K562 (cell line): ENCODE data around the gene JUND. TPM values are rescaled to one million over a fixed set of nuclear protein-coding genes. Genes with fewer than 3 reads are reported as not detected.
A peak's percentile ranks its signal among the peaks of the same experiment; 100 is the strongest.

Experiments
- HINFP ChIP-seq: fragments of 450-650 bp; conservative IDR thresholded peaks from 2 replicates; pipeline ENCODE4 v1.6.1; 2016; ENCODE audit warnings: missing genetic modification characterization, low read depth, mild to moderate bottlenecking, control low read depth, missing compliant biosample characterization
- KDM1A ChIP-seq, 2 experiments: fragments of 450-650 bp; IDR thresholded peaks; 2 replicates each; pipeline ENCODE4 v1.6.1; 2016; ENCODE audit warnings: mild to moderate bottlenecking in 2 of 2
- NCOR1 ChIP-seq: fragments of 450-650 bp; IDR thresholded peaks from 2 replicates; pipeline ENCODE4 v1.6.1; 2016; ENCODE audit warnings: mild to moderate bottlenecking, moderate library complexity
- NFATC3 ChIP-seq: fragments of 450-650 bp; IDR thresholded peaks from 2 replicates; pipeline ENCODE4 v1.6.1; 2017; ENCODE audit warnings: mild to moderate bottlenecking
- polyA plus RNA-seq, 8 experiments: library from polyadenylated mRNA; depleted of rRNA in 4 of 8; stranded (reverse) in 5 of 8; unstranded in 3 of 8; fragments of >200 nt; fragmentation: Nextera tagmentation in 2 of 8; fragmentation: Illumina TruSeq in 1 of 8; extraction: Ambion mirVana in 2 of 8; extraction: Trizol in 1 of 8; gene quantifications; 2 replicates each; pipeline versions ENCODE4 v1.2.1 to v1.2.3, GENCODE V29; 2011 to 2014; ENCODE audit warnings: inconsistent platforms in 1 of 8, missing spikeins in 1 of 8
- total RNA-seq, 7 experiments: library from RNA; depleted of rRNA in 6 of 7; stranded (reverse); fragments of >200 nt in 6 of 7; fragmentation: Illumina TruSeq in 2 of 7; extraction: Trizol in 2 of 7; gene quantifications; 2 replicates each; pipeline versions ENCODE4 v1.2.1 to v1.2.3, GENCODE V29; 2011 to 2021; ENCODE audit warnings: low replicate concordance in 1 of 7
- TF ChIP-seq, protein P1 (sequence below), 2 experiments: fragments of 450-650 bp; IDR thresholded peaks; 2 replicates each; pipeline ENCODE4 v1.6.1; 2016; ENCODE audit warnings: mild to moderate bottlenecking in 2 of 2, borderline replicate concordance in 1 of 2, low read depth in 1 of 2, moderate library complexity in 1 of 2
- TF ChIP-seq, protein P2 (sequence below): fragments of 450-650 bp; IDR thresholded peaks from 2 replicates; pipeline ENCODE4 v1.6.1; 2016; ENCODE audit warnings: low read depth

Gene JUND
- total and polyA plus RNA-seq, 9 of the 15 experiments (the other 6 are each of a cell fraction or from before 2014, with no cell fraction given): 6.4 to 286 (median 42.3) TPM

- TF ChIP-seq, protein P1, sequence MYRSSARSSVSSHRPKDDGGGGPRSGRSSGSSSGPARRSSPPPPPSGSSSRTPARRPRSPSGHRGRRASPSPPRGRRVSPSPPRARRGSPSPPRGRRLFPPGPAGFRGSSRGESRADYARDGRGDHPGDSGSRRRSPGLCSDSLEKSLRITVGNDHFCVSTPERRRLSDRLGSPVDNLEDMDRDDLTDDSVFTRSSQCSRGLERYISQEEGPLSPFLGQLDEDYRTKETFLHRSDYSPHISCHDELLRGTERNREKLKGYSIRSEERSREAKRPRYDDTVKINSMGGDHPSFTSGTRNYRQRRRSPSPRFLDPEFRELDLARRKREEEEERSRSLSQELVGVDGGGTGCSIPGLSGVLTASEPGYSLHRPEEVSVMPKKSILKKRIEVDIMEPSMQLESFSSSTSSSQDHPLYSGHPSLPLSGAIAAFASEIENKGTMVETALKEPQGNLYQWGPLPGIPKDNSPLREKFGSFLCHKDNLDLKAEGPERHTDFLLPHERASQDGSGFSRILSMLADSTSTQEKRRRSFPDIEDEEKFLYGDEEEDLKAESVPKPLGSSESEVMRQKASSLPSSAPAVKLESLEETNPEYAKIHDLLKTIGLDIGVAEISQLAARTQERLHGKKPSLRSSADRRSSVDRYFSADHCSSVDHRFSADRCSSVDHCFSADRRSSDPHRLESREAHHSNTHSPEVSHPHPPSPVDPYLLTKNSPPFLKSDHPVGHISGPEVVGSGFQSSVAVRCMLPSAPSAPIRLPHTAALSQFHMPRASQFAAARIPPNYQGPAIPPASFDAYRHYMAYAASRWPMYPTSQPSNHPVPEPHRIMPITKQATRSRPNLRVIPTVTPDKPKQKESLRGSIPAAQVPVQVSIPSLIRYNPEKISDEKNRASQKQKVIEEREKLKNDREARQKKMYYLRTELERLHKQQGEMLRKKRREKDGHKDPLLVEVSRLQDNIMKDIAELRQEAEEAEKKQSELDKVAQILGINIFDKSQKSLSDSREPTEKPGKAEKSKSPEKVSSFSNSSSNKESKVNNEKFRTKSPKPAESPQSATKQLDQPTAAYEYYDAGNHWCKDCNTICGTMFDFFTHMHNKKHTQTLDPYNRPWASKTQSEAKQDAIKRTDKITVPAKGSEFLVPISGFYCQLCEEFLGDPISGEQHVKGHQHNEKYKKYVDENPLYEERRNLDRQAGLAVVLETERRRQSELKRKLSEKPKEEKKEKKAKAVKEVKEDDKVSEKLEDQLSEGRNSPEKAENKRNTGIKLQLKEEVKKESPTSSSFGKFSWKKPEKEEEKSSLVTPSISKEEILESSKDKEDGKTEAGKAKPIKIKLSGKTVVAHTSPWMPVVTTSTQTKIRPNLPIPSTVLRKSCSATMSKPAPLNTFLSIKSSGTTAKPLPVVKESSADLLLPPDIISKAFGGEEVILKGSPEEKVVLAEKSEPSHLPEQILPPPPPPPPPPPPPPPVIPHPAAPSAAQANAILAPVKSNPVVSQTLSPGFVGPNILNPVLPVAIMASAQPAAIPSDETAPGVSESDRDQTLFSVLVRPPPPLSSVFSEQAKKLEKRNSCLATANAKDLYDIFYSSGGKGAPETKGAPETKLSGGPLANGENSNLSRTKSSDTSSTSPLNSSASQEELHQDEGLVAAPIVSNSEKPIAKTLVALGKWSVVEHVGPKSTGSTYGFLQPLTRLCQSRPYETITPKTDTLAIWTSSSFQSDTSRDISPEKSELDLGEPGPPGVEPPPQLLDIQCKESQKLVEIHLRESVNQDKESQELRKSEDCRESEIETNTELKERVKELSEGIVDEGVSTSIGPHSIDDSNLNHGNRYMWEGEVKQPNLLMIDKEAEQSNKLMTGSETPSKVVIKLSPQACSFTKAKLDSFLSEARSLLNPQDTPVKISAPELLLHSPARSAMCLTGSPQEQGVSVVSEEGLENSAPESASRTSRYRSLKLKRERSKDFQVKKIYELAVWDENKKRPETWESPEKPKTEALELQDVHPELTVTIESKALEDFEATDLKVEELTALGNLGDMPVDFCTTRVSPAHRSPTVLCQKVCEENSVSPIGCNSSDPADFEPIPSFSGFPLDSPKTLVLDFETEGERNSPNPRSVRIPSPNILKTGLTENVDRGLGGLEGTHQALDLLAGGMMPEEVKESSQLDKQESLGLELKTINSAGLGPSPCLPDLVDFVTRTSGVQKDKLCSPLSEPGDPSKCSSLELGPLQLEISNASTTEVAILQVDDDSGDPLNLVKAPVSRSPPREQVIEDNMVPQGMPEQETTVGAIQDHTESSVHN (IDR thresholded peaks at IDR 0.05; ENCODE audit: borderline replicate concordance in 1 of 2, low read depth in 1 of 2): no peak
- peak; percentile 92 to 94 for TF ChIP-seq KDM1A (IDR thresholded peaks at IDR 0.05)
- TF ChIP-seq NCOR1: peak; percentile 61
- 0 out of 2 replicates have a peak, but pooled peaks have one; percentile 45 for TF ChIP-seq NFATC3
- no peak for TF ChIP-seq HINFP (tag)
- TF ChIP-seq, protein P2, sequence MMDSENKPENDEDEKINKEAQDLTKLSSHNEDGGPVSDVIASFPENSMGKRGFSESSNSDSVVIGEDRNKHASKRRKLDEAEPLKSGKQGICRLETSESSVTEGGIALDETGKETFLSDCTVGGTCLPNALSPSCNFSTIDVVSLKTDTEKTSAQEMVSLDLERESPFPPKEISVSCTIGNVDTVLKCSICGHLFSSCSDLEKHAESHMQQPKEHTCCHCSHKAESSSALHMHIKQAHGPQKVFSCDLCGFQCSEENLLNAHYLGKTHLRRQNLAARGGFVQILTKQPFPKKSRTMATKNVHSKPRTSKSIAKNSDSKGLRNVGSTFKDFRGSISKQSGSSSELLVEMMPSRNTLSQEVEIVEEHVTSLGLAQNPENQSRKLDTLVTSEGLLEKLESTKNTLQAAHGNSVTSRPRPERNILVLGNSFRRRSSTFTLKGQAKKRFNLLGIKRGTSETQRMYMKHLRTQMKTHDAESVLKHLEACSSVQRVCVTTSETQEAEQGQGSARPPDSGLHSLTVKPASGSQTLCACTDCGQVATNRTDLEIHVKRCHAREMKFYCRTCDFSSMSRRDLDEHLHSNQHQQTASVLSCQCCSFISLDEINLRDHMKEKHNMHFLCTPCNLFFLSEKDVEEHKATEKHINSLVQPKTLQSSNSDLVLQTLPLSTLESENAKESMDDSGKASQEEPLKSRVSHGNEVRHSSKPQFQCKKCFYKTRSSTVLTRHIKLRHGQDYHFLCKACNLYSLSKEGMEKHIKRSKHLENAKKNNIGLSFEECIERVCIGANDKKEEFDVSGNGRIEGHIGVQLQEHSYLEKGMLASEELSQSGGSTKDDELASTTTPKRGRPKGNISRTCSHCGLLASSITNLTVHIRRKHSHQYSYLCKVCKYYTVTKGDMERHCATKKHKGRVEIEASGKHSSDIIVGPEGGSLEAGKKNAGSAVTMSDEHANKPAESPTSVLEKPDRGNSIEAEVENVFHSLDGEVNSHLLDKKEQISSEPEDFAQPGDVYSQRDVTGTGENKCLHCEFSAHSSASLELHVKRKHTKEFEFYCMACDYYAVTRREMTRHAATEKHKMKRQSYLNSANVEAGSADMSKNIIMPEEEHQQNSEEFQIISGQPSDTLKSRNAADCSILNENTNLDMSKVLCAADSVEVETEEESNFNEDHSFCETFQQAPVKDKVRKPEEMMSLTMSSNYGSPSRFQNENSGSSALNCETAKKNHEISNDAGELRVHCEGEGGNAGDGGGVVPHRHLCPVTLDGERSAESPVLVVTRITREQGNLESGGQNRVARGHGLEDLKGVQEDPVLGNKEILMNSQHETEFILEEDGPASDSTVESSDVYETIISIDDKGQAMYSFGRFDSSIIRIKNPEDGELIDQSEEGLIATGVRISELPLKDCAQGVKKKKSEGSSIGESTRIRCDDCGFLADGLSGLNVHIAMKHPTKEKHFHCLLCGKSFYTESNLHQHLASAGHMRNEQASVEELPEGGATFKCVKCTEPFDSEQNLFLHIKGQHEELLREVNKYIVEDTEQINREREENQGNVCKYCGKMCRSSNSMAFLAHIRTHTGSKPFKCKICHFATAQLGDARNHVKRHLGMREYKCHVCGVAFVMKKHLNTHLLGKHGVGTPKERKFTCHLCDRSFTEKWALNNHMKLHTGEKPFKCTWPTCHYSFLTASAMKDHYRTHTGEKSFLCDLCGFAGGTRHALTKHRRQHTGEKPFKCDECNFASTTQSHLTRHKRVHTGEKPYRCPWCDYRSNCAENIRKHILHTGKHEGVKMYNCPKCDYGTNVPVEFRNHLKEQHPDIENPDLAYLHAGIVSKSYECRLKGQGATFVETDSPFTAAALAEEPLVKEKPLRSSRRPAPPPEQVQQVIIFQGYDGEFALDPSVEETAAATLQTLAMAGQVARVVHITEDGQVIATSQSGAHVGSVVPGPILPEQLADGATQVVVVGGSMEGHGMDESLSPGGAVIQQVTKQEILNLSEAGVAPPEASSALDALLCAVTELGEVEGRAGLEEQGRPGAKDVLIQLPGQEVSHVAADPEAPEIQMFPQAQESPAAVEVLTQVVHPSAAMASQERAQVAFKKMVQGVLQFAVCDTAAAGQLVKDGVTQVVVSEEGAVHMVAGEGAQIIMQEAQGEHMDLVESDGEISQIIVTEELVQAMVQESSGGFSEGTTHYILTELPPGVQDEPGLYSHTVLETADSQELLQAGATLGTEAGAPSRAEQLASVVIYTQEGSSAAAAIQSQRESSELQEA: peak; percentile 8; the same call in 1 of the 2 replicates
These were observed 11.6 kb upstream of the JUND start (continued) for GRCh38 chr19:18292810-18293641.
